Immature natural killer cell (primary cell): Measurements from ENCODE around the gene ENTPD2. TPM values are rescaled to one million over a fixed set of nuclear protein-coding genes. Genes with fewer than 3 reads are reported as not detected.

Source experiments
- DNase-seq, 3 donors: peaks; one replicate each; pipeline ENCODE4 v3.0.0; 2022; ENCODE audit warnings: mixed read lengths in 1 of 3
- H3K27ac Mint-ChIP-seq, 6 donors: one replicate each; pipeline ENCODE4 v1.8.0; 2020; ENCODE audit warnings: mixed read lengths in 6 of 6, mild to moderate bottlenecking in 5 of 6, inconsistent platforms in 4 of 6, moderate library complexity in 3 of 6
- H3K27me3 Mint-ChIP-seq, 3 donors: one replicate each; pipeline ENCODE4 v1.8.0; 2020 to 2021; ENCODE audit warnings: low read depth in 3 of 3, mild to moderate bottlenecking in 3 of 3, mixed read lengths in 3 of 3, moderate library complexity in 3 of 3, inconsistent platforms in 1 of 3
- H3K36me3 Mint-ChIP-seq, 3 donors: one replicate each; pipeline ENCODE4 v1.8.0; 2020; ENCODE audit warnings: mixed read lengths in 3 of 3, inconsistent platforms in 2 of 3, mild to moderate bottlenecking in 2 of 3
- H3K4me1 Mint-ChIP-seq, 2 donors: one replicate each; pipeline ENCODE4 v1.8.0; 2020; ENCODE audit warnings: inconsistent platforms in 2 of 2, mild to moderate bottlenecking in 2 of 2, mixed read lengths in 2 of 2, moderate library complexity in 1 of 2
- H3K4me3 Mint-ChIP-seq, 5 donors: one replicate each; pipeline ENCODE4 v1.8.0; 2020; ENCODE audit warnings: mild to moderate bottlenecking in 5 of 5, mixed read lengths in 5 of 5, inconsistent platforms in 3 of 5, moderate library complexity in 3 of 5
- H3K9me3 Mint-ChIP-seq, 6 donors: one replicate each; pipeline ENCODE4 v1.8.0; 2020; ENCODE audit warnings: mild to moderate bottlenecking in 6 of 6, mixed read lengths in 6 of 6, inconsistent platforms in 4 of 6, moderate library complexity in 3 of 6
- polyA plus RNA-seq, 3 donors: library from polyadenylated mRNA; unstranded; fragments of 300-500 nt; fragmentation: Illumina TruSeq; gene quantifications; one replicate each; pipeline ENCODE4 v1.2.3, GENCODE V29; 2021

The ENTPD2 gene
- polyA plus RNA-seq, 3 donors from 2014 or later = not detected

GRCh38 chr9:137000177-137000930 is 53.5 kb downstream of the ENTPD2 start:
- Mint-ChIP-seq H3K36me3 (no peaks in the 10 kb centered on the region), H3K27ac (peak overlapping the region; percentile 97 to 99 (median 99)), H3K4me3 (peak overlapping the region; percentile 70 to 94 (median 84)), H3K9me3 (no peaks in the 10 kb centered on the region), H3K27me3 (peaks cover 20 to 33% (median 25%) of the 10 kb centered on the region in 3 donors), H3K4me1 (peaks cover 54 to 63% of the 10 kb centered on the region in 2 donors)
- DNase-seq = peak; percentile 88 to 89 (median 89)

Other genes starting within 250 kb of the ENTPD2 start
- gene RABL6, start 246.1 kb downstream of the ENTPD2 start, polyA plus RNA-seq = 10 to 100 TPM in 2 of 3 donors, 1 to 10 TPM in 1; 5.4 to 24.6 (median 11.0) TPM
- under 1 TPM; 0.09 to 1.00 (median 0.82) TPM for gene AJM1, start 211.6 kb downstream of the ENTPD2 start, polyA plus RNA-seq
- gene PHPT1, start 204.7 kb downstream of the ENTPD2 start, polyA plus RNA-seq = 100 to 1,000 TPM; 127 to 212 (median 166) TPM
- under 1 TPM in 1 of 3 donors, not detected in 2; 0.19 TPM for gene MAMDC4, start 201.7 kb downstream of the ENTPD2 start, polyA plus RNA-seq
- gene EDF1, start 187.8 kb downstream of the ENTPD2 start, polyA plus RNA-seq = 100 to 1,000 TPM; 309 to 463 (median 411) TPM
- 10 to 100 TPM in 2 of 3 donors, 1 to 10 TPM in 1; 7.6 to 32.7 (median 11.0) TPM for gene TRAF2, start 167.5 kb downstream of the ENTPD2 start, polyA plus RNA-seq
- 100 to 1,000 TPM; 120 to 211 (median 120) TPM for gene FBXW5, start 109.3 kb downstream of the ENTPD2 start, polyA plus RNA-seq
- 1 to 10 TPM; 1.7 to 5.1 (median 2.1) TPM for gene C8G, start 108.8 kb downstream of the ENTPD2 start, polyA plus RNA-seq
- gene LCN12, start 101.8 kb downstream of the ENTPD2 start, polyA plus RNA-seq = not detected
- 100 to 1,000 TPM in 2 of 3 donors, 10 to 100 TPM in 1; 93.2 to 201 (median 164) TPM for gene PTGDS, start 76.6 kb downstream of the ENTPD2 start, polyA plus RNA-seq
- not detected for gene LCNL1, start 71.1 kb downstream of the ENTPD2 start, polyA plus RNA-seq
- 100 to 1,000 TPM; 135 to 207 (median 182) TPM for gene PAXX, start 61.6 kb downstream of the ENTPD2 start, polyA plus RNA-seq
- 100 to 1,000 TPM; 673 to 911 (median 762) TPM for gene CLIC3, start 57.5 kb downstream of the ENTPD2 start, polyA plus RNA-seq
- 10 to 100 TPM in 1 of 3 donors, 1 to 10 TPM in 2; 2.2 to 34.5 (median 6.3) TPM for gene ABCA2, start 25.8 kb downstream of the ENTPD2 start, polyA plus RNA-seq
- gene FUT7, start 22.0 kb downstream of the ENTPD2 start, polyA plus RNA-seq = 10 to 100 TPM; 20.6 to 33.0 (median 25.6) TPM
- 1 to 10 TPM in 2 of 3 donors, under 1 TPM in 1; 0.36 to 1.4 (median 1.1) TPM for gene NPDC1, start 7.9 kb downstream of the ENTPD2 start, polyA plus RNA-seq
- gene SAPCD2, start 16.5 kb upstream of the ENTPD2 start, polyA plus RNA-seq = under 1 TPM; 0.06 to 0.95 (median 0.39) TPM
- gene UAP1L1, start 23.5 kb upstream of the ENTPD2 start, polyA plus RNA-seq = 1 to 10 TPM; 1.3 to 1.4 (median 1.4) TPM
- 10 to 100 TPM; 59.7 to 71.8 (median 66.1) TPM for gene MAN1B1, start 32.9 kb upstream of the ENTPD2 start, polyA plus RNA-seq
- 100 to 1,000 TPM; 136 to 176 (median 168) TPM for gene DPP7, start 60.7 kb upstream of the ENTPD2 start, polyA plus RNA-seq
- gene GRIN1, start 85.1 kb upstream of the ENTPD2 start, polyA plus RNA-seq = not detected
- 1 to 10 TPM in 1 of 3 donors, under 1 TPM in 1, not detected in 1; 0.22 to 2.1 TPM for gene LRRC26, start 116.0 kb upstream of the ENTPD2 start, polyA plus RNA-seq
- not detected for gene TMEM210, start 118.0 kb upstream of the ENTPD2 start, polyA plus RNA-seq
- 1 to 10 TPM; 4.2 to 7.0 (median 5.3) TPM for gene ANAPC2, start 134.5 kb upstream of the ENTPD2 start, polyA plus RNA-seq
- 100 to 1,000 TPM; 164 to 191 (median 181) TPM for gene SSNA1, start 134.6 kb upstream of the ENTPD2 start, polyA plus RNA-seq
- gene TPRN, start 146.7 kb upstream of the ENTPD2 start, polyA plus RNA-seq = 1 to 10 TPM in 1 of 3 donors, under 1 TPM in 2; 0.11 to 1.1 (median 0.60) TPM
- 100 to 1,000 TPM; 131 to 169 (median 142) TPM for gene TMEM203, start 151.6 kb upstream of the ENTPD2 start, polyA plus RNA-seq
- 10 to 100 TPM in 1 of 3 donors, 1 to 10 TPM in 2; 1.7 to 10.3 (median 4.2) TPM for gene NDOR1, start 151.6 kb upstream of the ENTPD2 start, polyA plus RNA-seq
- gene RNF208, start 168.2 kb upstream of the ENTPD2 start, polyA plus RNA-seq = not detected
- gene CYSRT1, start 171.1 kb upstream of the ENTPD2 start, polyA plus RNA-seq = under 1 TPM in 1 of 3 donors, not detected in 2; 0.19 TPM
- not detected for gene RNF224, start 173.4 kb upstream of the ENTPD2 start, polyA plus RNA-seq
- not detected for gene SLC34A3, start 176.8 kb upstream of the ENTPD2 start, polyA plus RNA-seq
- gene TUBB4B, start 187.2 kb upstream of the ENTPD2 start, polyA plus RNA-seq = 10 to 100 TPM; 60.8 to 98.2 (median 71.9) TPM
- gene STPG3, start 197.2 kb upstream of the ENTPD2 start, polyA plus RNA-seq = not detected
- gene NELFB, start 201.3 kb upstream of the ENTPD2 start, polyA plus RNA-seq = 10 to 100 TPM; 25.0 to 36.8 (median 34.6) TPM
- 10 to 100 TPM in 1 of 3 donors, 1 to 10 TPM in 2; 4.9 to 13.9 (median 7.2) TPM for gene TOR4A, start 223.7 kb upstream of the ENTPD2 start, polyA plus RNA-seq
- gene NRARP, start 248.2 kb upstream of the ENTPD2 start, polyA plus RNA-seq = under 1 TPM in 1 of 3 donors, not detected in 2; 0.14 TPM